Activated CD4-positive, alpha-beta T cell treated with anti-CD3 and anti-CD28 coated beads, Interleukin-2, amount 50 U/mL, for 24 hours (primary cell): ENCODE results near the gene SLC6A5.

Experiments used
- DNase-seq, 2 donors: peaks; one replicate each; pipeline ENCODE4 v3.0.0-alpha.2; 2020; ENCODE audit warnings: low read depth in 1 of 2, low spot score in 1 of 2

The SLC6A5 gene

DNA sequence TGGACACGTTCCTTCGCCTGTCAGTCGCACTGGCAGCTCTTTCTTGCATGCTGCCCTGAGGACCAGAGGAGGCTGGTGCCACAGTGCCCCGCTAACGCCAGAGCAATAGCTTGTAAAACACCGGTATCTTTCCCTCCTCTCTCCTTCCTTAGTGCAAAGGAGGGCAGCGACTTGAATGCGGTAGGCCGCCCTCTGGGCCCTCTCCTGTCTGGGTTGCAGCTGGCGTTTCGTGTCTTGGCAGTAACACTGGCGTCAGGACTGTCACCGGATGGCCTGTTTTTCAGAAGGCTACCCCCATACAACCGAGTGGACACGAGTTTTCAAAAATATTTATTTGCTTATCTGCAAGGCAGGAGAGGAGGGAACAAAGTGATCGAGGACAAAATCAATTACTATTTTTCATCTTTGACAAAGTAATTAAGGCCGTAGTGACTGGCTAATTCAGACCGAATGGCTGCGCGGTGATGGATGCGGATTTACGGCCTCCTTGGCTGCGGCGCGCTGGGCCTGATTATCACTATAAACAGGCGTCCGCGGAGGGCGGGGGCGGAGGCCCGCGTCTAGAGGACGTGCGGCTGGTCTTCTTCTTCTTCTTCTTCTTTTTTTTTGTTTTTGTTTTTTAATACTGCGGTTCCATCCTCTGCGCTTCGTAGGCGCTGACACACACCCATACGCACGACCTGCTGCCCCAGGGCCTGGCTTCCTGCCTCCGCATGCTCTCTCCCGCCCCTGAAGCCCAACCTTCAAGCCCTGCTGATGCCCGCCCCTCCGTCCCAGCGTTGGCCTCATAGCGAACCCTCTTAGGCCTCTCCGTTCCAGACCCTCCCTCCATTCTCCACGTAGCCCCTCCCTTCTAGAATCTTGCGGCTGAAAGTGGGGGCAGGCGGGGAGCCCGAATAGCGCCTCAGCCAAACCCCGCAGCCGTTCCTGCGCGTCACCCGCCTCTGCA is 2.9 kb upstream of the SLC6A5 start:
- DNase-seq = no peak

DNA sequence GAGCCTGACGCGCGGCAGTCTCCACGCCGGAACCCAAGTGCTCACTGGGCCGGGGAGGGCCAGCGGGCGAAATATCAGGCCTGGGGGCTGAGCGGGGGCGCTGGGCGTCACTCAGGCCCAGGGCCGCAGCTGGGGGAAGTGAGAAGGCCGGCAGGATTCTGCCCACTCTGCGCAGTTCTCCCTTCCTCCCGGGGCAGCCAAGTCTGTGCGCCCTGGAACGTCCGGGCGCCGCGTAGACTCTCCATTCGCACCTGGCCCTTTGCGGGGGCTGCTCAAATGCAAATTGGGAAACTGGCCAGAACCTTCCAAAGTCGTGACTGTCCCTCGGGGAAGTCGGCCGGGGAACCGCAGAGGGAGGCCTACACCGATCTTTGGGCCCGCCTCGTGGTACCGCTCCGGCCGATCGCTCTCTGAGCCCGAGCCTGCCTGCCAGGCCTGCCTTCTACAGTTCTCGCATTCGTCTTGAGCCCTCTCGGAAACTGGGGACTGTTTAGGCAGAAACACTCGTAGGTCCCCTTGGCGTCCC is 2.2 kb upstream of the SLC6A5 start:
- no peak for DNase-seq

DNA sequence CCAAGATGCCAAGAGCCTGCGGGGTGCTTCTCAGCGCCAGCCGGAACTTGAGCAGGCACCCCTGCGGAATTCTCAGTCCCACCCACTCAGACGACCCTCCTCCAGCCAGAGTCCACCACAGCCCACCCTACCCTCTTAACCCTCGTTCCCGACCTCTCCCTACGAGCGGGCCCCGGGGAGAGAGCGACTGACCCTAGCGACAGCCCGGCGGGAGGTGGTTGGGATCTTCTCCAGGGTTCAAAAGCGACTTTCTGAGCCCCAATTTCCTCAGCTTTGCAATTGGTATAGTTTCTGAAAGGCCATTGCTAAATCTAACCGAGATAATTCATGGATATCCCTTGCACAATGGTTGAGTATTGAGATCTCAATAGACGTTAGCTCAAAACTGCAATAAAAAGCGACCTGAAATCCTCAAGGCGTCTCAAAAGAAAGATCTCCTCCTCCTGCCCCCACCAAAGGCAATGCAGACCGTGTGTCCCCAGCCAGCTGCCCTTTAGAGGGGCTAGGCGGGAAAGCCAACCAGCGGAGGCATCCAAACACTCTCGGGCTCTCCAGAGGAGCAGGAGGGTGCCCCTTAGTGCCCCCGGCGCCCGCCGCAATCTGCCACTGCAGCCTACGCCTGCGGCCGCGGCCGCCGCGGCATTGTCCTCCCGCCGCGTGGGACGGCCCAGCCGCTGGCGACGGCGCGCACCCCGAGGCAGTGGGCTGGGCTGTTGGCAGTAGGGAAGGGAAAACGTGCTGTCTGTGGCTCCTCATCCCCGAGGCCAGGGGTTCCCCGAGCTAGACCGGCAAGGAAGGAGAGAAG is 1.5 kb upstream of the SLC6A5 start:
- DNase-seq = no peak

DNA sequence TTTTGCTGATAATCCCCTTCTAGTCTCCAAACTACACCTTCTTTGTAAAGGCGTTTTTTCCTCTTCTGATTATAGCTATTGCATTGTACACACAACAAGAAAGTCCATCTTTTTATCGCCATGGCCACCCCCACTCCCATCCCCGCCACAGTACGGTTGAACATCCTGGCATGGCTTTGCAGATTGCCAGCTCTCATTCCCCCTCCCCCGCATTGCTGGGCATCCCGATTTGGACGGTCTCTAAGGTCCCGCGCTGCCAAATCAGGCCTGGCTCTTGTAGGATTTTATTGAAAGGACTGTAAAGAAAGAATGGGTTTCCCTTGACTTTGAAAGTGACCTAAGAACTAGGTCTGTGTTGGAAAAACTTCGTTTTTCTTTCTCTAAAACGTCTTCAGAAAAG is 916 bp upstream of the SLC6A5 start:
- no peak for DNase-seq

DNA sequence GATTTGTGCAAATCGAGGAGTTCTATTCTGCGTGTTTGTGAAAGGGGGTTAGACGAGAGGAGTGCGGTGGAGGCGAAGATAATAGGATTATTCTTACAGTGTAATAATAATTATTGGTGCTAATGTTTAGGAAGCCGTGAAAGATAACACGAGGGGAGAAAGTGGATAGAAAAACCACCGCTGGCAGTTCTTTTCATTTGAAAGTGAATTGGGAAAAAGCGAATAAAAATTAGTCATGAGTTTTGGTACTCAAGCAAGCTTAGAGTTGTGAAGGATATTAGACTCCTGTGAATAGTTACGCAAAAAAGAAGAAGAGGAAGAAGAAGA is 575 bp downstream of the SLC6A5 start:
- no peak for DNase-seq

DNA sequence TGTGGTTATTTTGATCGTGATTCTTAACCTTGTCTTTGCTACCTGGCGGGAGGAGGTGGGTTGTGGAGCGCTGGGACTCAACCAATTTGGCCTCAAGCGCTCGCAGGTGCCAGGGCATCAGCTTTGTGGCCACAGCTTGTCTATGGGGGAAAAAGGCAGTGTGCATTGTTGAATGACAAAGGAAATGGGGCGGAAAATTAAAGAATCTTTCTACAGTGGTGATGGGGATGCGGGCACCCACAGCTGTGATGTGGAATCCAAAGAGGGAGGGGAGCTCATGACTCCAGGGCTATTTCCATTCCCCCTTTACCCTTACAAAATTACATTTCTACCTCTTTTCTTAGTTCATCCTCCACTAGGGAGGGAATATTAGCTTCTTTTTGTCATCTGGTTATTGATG is 1.1 kb downstream of the SLC6A5 start:
- no peak for DNase-seq

DNA sequence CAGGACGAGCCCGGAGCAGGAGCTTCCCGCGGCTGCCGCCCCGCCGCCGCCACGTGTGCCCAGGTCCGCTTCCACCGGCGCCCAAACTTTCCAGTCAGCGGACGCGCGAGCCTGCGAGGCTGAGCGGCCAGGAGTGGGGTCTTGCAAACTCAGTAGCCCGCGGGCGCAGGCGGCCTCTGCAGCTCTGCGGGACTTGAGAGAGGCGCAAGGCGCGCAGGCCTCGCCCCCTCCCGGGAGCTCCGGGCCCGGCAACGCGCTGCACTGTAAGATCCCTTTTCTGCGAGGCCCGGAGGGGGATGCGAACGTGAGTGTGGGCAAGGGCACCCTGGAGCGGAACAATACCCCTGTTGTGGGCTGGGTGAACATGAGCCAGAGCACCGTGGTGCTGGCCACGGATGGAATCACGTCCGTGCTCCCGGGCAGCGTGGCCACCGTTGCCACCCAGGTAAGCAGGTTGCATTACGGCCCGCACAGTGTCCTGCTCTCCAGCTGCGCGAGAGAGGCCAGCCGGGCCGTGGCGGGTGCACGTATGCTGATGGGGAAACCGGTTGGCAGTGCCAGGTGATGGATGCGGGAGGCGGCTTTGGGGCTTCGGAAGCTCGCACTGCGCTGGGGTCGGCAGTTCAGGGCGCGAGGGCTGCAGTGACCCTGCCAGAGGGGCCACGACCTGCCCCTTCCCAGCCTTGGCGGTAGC is 2.0 kb downstream of the SLC6A5 start:
- DNase-seq = no peak

DNA sequence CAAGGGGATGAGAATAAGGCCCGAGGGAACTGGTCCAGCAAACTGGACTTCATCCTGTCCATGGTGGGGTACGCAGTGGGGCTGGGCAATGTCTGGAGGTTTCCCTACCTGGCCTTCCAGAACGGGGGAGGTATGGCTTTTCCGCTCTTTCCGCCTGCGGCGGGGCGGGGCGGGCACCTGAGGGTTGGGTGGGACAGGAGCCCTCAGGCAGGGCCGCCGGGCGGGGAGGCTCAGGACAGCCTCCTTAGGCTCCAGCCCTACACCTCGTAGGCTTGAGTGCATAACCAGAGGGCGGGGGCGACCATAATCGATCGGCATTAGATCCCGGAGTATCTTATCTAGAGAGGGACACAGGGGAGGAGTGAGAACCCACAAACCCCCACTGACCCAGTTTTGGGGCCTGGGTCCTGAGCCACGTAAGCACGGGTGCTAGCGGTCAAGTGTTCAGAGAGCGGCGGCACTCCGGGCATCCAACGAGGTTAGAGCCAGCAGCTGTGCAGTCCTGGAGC is 4.9 kb downstream of the SLC6A5 start:
- DNase-seq = no peak

DNA sequence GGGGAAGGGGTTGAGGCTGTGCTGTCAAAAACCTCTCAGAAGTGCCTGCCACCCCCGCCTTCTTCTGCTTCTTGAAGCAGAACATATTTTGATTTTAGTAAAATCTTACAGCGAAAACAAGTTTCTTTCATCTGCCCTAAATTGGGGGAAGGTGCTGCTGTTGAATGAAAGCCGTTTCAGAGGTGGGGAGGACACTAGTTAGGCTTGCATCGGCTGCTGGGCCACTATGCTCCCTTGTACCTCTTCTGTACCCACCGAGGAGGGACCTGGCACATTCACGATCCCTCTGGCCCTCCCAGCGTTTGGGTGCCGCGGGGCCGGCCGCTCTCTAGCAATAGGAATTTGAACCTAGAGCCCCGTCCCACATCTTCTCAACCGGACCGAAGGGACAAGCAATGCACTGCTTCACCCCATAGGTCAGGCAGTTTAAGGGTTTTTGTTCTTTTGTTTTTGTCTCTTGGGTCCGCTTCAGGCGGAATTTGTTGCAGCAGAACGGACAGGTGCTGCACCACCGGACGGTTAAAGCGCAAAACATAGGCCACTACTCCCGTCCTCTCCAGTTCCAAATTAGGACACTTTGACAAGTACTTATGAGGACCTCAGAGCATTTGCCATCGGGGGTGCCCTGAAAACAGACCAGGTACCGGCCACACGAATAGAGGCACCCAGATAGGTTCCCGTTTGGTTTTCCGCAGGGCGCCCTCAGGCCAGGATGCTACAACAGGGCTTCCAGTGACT is 5.6 kb downstream of the SLC6A5 start:
- DNase-seq = no peak

DNA sequence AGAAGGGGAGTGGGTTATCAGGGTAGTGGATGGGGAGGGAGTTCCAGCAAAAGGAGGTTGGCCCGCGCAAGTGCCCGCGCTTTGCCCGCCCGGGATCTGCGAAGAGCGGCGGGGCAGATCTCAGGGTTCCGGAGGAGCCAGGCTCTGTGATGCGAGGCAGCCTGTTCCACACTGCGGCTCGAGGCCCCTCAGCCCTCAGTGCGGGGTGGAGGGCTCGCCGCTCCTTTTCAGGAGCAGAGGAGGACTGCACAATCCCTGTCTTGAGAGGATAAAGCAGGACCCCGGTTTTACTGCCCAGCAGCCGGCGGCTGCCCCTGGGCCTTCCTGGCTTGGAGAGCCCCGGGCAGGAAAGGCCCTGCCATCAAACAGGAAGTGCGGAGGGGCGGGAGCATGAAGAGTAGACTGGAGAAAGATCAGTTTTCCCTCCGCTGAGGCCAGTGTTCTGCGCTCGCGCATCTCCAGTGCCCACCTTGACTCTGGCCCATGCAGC is 6.2 kb downstream of the SLC6A5 start:
- DNase-seq = no peak

DNA sequence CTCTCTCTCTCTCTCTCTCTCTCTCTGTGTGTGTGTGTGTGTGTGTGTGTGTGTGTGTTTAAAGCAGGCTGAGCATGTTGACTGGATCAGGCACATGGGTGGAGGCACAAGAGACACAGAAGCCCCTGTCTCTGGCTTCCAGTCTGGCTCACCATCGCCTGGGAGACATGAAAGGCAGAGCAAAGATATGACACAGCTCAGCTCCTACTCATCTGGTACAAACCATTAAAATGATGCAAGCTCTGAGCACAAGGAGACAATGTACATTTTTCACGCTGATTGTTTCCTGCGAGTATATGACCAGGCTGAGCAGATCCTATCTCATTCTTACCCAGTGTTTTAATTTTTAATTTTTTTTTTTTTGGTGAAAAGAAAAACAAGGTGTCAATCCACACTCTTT is 9.5 kb downstream of the SLC6A5 start:
- DNase-seq = no peak

DNA sequence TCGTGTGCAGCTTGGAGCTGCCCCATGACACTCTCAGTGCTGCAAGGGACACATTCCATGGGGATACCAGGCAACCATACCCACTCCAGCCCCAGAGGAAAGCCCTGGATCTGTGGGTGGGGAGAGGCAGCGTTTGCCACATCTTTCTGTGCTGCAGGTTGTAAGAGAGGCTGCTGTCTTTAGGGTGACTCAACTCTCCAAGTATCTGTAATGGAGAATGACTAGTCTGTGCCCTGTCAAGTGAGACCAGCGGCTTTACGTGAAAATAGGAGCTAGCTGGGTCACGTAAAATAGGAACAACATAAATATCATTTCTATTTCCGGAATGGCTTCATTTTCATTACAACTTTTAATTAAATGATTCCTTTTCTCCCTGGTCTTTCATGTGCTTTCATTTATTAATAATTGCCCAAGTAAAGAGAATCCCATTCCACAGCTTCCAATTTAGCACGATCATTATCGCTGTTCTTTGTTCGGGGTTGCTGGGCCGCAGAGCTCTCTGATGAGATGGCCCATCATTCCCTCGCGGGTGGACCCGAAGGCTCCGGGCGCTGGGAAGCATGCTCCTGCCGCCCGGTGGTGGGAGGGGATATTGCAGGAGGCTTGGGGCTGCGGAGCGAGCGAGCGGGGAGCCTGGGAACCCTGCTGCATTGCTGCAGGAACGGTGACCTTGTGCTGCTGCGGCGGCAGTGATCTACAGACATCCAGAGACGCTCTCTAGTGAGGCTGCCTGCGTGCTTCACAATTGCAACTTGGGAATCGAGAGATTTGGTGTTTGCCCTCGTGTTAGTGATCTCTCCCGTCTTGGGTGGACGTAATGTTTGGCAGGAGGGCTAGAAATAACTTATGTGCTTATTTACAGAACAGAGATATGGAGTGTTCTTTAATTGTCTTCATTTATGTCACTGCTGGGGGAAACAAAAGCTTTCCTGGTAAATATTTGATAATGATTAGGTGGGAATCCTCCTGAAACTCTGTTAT is 10.6 kb downstream of the SLC6A5 start:
- DNase-seq = peak; percentile 20 to 40

DNA sequence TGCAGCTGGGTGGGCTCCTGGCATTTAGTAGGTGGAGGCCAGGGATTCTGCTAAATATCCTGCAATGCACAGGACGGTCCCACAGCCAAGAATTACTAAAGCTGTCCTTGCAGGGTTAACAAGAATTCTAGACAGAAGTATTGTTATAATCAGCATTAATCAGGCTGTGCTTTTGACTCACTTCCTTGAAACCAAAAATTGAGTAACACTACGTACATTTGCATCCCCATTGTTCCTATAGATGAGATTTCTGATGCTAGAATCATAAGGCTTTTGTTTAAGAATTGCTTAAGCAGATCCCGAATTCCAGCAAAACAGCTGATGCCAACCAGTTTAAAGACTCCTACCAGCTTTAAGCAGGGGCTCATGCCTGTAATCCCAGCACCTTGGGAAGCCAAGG is 11.4 kb downstream of the SLC6A5 start:
- no peak for DNase-seq

DNA sequence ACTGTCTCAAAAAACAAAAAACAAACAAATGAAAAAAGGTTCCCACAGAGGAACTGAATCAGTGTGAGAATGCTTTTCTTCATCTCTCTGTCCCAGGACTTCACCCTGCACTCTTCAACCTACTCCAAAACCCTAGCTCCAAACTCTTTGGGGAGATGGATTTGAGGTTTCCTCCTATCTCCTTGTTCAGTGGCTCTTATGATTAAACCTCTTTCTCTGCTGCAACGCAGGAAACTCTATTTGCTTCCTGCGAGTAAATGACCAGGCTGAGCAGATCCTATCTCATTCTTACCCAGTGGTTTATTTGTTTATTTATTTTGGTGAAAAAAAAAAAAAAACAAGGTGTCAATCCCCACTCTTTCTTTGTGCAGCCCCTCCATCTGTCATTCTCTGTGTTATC is 12.0 kb downstream of the SLC6A5 start:
- no peak for DNase-seq

DNA sequence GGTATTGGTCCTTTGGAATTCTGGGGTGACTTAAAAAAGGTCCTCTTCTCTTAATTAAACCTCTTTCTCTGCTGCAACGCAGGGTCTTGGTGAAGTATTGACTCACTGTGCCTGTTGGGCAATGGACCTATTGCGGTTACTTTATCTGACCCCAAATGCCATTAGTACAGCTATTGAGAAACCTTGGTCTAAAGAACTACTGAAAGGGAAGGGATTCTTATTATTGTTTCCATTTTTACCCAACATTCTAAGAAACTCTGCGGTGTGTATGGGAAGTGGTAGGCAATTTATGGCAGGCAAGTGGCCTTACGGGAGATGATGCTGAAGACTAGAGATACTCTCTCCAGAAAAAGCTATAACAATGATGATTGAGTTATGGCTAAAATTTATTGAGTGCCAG is 12.5 kb downstream of the SLC6A5 start:
- no peak for DNase-seq

DNA sequence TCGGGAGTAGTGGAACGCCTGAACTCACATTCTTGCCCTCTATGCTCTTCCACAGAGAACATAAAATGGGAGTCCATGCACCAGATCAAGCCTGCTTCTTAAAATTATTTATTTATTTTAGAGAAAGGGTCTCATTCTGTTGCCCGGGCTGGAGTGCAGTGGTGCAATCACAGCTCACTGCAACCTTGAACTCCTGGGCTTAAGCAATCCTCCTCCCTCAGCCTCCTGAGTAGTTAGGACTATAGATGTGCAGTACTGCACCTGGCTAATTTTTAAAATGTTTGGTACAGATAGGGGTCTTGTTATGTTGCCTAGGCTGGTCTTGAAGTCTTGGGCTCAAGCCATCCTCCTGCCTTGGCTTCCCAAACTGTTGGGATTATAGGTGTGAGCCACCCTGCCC is 13.0 kb downstream of the SLC6A5 start:
- DNase-seq = no peak

DNA sequence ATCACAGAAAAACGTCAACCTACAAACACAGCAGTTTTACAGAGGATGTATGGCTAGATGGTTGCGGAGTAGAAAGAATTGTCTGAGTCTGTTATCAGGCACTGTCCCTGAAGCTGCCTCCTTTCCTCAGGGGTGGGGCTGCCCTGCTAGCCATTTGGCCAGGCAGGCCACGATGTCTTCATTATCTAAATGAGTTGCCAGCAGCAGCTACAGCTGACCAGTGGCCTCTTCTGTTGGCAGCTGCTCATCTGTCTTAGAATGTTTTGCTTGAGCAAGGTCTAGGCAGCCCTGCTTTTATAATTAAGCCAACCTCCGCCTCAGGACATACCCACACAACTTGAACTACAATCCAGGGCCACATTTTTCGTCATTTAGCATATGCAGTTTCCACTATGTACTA is 17.5 kb downstream of the SLC6A5 start:
- DNase-seq = no peak

DNA sequence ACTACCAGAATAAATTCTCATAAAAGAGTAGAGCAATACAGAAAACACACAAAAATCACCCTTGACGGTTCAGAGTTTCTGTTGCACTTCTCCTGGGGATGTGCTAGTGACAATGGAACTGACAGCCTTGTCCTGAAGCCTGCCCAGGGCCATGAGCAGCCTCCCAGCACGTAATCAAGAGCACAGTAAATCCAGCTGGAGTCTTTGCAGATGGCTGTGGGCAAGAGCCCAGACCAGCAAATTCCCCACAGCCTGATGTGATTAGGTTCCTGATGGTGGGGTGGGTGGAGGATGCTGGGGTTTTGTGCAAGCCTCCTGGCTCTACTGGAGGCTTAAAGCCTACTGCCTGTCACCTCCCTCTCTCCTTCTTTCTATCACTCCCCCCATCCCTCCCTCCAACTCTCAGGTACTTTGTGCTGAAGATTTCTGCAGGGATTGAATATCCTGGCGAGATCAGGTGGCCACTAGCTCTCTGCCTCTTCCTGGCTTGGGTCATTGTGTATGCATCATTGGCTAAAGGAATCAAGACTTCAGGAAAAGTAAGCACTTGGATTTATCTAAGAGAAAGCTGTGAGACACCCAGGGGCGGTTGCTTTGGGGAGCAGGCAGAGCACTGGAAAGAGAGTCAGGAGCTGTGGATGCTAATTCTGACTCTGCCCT is 18.1 kb downstream of the SLC6A5 start:
- no peak for DNase-seq

DNA sequence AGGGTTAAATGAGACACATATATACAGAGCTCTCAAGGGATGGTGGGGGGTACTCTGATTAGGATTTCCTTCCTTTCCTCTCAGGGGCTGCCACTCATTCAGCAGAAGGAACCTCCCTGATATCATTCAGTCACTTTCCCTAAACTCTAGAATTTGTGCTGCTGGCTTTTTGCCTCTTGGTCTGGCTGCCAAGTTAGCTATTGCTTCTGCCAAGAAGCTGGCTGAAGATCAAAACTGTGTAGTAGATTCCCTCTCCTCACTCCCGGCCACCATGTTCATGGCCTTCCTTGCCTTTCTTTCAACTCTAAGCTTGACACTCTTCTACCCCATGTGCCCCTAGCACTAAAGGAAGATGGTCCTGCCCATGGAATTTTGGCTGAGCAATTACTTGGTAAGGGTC is 18.7 kb downstream of the SLC6A5 start:
- DNase-seq = no peak
